Fibroblast of mammary gland (primary cell): Measurements from ENCODE around the gene OR1E2.
"Not testable (repeated sequence)": the region's sequence is repeated elsewhere in the genome, so short reads cannot be mapped to it uniquely, and the experiment has no call there.

Experiments
- DNase-seq: peaks from one replicate; pipeline ENCODE4 v3.0.0-alpha.2; 2010; ENCODE audit warnings: low read depth
- H3K4me3 ChIP-seq: 2 replicates; pipeline ENCODE4 v1.5.1; 2011; ENCODE audit warnings: low read depth, mild to moderate bottlenecking, low read length, moderate library complexity; ENCODE audit not compliant: control insufficient read depth
- TF ChIP-seq, protein P1 (sequence below): conservative IDR thresholded peaks from 2 replicates; pipeline ENCODE4 v1.5.1; 2011; ENCODE audit warnings: low read depth, low read length, inconsistent platforms; ENCODE audit not compliant: control insufficient read depth, insufficient read depth

Gene OR1E2

DNA sequence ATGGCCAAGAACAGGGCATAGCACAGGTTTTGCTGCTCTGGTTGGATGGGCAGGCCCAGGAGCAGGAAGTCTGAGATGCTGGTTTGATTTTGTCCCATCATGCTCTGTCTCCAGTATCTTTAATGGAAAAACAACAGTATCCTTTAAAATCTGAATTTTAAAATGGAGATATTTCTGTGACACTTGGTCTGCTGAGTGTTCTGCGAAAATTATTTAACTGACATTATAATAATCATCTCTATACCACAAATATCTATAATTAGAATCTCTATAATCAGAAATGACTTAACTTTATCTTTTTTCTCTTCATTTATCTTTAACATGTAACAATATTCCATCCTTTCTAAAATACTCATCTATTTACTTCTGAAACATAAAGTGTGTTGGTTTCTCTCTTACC, 35.3 kb downstream of the OR1E2 start, which contains the start of gene OR1E1:
TSS of gene OR1E1 (minus strand) at position 101 of the 400 bp plus-strand sequence. CDS start at position 101, 0 bp downstream.
- TF ChIP-seq, protein P1, sequence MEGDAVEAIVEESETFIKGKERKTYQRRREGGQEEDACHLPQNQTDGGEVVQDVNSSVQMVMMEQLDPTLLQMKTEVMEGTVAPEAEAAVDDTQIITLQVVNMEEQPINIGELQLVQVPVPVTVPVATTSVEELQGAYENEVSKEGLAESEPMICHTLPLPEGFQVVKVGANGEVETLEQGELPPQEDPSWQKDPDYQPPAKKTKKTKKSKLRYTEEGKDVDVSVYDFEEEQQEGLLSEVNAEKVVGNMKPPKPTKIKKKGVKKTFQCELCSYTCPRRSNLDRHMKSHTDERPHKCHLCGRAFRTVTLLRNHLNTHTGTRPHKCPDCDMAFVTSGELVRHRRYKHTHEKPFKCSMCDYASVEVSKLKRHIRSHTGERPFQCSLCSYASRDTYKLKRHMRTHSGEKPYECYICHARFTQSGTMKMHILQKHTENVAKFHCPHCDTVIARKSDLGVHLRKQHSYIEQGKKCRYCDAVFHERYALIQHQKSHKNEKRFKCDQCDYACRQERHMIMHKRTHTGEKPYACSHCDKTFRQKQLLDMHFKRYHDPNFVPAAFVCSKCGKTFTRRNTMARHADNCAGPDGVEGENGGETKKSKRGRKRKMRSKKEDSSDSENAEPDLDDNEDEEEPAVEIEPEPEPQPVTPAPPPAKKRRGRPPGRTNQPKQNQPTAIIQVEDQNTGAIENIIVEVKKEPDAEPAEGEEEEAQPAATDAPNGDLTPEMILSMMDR = no peak
- DNase-seq = no peak
- H3K4me3 ChIP-seq = no peak within 1 kb of the TSS

DNA sequence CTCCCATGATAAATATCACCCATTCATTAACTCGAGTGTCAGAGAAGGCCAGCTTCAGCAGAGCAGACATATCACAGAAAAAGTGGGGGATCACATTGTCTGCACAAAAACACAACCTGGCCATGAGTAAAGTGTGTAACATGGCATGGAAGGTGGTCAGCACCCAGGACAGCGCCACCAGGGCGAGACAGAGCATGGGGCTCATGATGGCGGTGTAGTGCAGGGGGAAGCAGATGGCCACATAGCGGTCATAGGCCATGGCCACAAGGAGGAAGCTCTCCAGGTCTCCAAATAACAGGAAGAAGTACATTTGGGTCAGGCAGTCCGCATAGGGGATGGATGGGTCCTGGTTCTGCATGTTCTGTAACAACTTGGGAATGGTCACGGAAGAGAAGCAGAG, 35.8 kb downstream of the OR1E2 start:
- not testable (repeated sequence) for H3K4me3 ChIP-seq, DNase-seq

DNA sequence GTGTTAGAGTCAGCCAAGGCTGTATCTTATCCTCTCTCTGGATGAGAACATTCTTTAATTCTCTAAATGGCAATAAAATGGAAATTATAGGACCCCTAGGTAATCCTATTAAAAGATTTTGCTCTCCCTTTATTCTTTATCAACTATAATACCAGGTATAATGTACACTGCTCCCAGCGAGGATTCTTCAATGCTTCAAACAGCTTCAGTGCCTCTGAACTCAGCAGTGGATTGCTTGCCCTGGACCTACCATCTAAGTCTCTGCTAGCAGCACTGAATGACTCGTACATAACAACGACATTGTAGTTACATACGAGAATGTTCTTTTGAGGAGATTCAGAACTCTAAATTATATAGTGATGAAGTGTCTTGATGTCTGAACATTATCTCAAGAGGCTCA, 43.9 kb downstream of the OR1E2 start:
- TF ChIP-seq, protein P1 = no peak
- no peak for DNase-seq
- no peak overlapping the region for H3K4me3 ChIP-seq

DNA sequence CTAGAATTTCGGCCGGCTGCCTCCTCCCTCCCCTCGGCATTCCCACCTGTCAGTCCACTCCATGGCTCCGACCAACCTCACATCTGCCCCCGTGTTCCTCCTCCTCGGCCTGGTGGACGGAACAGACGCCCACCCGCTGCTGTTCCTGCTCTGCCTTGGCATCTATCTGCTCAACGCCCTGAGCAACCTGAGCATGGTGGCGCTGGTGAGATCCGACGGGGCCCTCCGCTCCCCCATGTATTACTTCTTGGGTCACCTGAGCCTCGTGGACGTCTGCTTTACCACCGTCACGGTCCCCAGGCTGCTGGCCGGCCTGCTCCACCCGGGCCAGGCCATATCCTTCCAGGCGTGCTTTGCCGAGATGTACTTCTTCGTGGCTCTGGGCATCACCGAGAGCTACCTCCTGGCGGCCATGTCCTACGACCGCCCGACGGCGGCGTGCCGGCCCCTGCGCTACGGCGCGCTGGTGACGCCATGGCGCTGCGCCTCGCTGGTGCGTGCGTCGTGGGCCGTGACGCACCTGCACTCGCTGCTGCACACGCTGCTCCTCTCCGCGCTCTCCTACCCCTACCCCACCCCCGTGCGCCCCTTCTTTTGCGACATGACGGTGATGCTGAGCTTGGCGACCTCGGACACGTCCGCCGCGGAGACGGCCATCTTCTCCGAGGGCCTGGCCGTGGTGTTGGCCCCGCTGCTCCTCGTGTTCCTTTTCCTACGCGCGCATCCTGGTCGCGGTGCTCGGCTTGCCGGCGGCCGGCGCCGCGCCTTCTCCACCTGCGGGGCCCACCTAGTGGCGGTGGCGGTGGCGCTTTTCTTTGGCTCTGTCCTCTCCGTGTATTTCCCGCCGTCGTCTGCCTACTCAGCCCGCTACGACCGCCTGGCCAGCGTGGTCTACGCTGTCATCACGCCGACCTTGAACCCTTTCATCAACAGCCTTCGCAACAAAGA, 47.5 kb downstream of the OR1E2 start, which contains the start of gene OR3A2:
TSS of gene OR3A2 (minus strand) at position 440 of the 948 bp plus-strand sequence.
- no peak within 1 kb of the TSS for H3K4me3 ChIP-seq
- TF ChIP-seq, protein P1 = no peak
- DNase-seq = no peak
